Kidney epithelial cell (primary cell): ENCODE measurements around the gene KRTCAP3. TPM values are rescaled to one million over a fixed set of nuclear protein-coding genes. Genes with fewer than 3 reads are reported as not detected.
"Not testable (repeated sequence)": the region's sequence is repeated elsewhere in the genome, so short reads cannot be mapped to it uniquely, and the experiment has no call there.

Source experiments
- DNase-seq: peaks from one replicate; pipeline ENCODE4 v3.0.0-alpha.2; 2010; ENCODE audit warnings: low read depth
- H3K27me3 ChIP-seq: 2 replicates; pipeline ENCODE4 v1.6.0; 2011; ENCODE audit warnings: low read length; ENCODE audit not compliant: control insufficient read depth, insufficient read depth
- H3K36me3 ChIP-seq: 2 replicates; pipeline ENCODE4 v1.5.1; 2011; ENCODE audit warnings: low read length; ENCODE audit not compliant: control insufficient read depth, insufficient read depth
- H3K4me3 ChIP-seq: 2 replicates; pipeline ENCODE4 v1.5.1; 2011; ENCODE audit warnings: low read depth, mild to moderate bottlenecking, control low read depth, low read length
- total RNA-seq: library from RNA; depleted of rRNA; stranded (reverse); fragments of >200 nt; gene quantifications from 2 replicates; pipeline ENCODE4 v1.2.3, GENCODE V29; 2015
- TF ChIP-seq, protein P1 (sequence below): IDR thresholded peaks from 2 replicates; pipeline ENCODE4 v1.5.1; 2011; ENCODE audit warnings: mild to moderate bottlenecking, moderate library complexity, low read length, control low read depth, inconsistent platforms; ENCODE audit not compliant: insufficient read depth, poor library complexity, severe bottlenecking

Gene KRTCAP3
- total RNA-seq, 1 donor from 2014 or later, result 10.0 TPM

DNA sequence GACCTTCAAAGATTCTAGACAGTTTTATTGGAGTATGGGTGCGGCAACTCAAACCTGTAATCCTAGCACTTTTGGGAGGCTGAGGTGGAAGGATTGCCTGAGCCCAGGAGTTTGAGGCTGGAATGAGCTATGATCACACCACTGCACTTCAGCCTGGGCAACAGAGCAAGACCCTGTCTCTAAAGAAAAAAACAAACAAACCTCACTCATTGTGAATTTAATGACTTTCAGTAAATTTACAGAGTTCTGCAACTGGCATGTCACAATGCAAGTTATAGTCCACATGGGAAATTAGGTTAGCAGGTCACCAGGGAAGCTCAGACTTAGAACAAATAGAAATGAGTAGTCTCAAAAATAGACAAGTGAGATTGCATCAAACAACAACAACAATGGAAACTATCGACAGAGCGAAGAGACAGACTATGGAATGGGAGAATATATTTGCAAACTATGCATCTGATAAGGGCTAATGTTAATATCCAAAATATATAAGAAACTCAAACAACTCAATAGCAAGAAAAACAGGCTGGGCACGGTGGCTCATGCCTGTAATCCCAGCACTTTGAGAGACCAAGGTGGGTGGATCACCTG lies 20.4 kb upstream of the KRTCAP3 start:
- DNase-seq, result no peak
- Histone ChIP-seq H3K27me3 (no peaks in the 10 kb centered on the region), H3K4me3 (no peak overlapping the region), H3K36me3 (no peaks in the 10 kb centered on the region)
- TF ChIP-seq, protein P1, sequence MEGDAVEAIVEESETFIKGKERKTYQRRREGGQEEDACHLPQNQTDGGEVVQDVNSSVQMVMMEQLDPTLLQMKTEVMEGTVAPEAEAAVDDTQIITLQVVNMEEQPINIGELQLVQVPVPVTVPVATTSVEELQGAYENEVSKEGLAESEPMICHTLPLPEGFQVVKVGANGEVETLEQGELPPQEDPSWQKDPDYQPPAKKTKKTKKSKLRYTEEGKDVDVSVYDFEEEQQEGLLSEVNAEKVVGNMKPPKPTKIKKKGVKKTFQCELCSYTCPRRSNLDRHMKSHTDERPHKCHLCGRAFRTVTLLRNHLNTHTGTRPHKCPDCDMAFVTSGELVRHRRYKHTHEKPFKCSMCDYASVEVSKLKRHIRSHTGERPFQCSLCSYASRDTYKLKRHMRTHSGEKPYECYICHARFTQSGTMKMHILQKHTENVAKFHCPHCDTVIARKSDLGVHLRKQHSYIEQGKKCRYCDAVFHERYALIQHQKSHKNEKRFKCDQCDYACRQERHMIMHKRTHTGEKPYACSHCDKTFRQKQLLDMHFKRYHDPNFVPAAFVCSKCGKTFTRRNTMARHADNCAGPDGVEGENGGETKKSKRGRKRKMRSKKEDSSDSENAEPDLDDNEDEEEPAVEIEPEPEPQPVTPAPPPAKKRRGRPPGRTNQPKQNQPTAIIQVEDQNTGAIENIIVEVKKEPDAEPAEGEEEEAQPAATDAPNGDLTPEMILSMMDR, result no peak

- Histone ChIP-seq H3K4me3 (no peak overlapping the region), H3K36me3 (no peaks in the 10 kb centered on the region), H3K27me3 (no peaks in the 10 kb centered on the region)
- DNase-seq, result no peak
- TF ChIP-seq, protein P1, result no peak
Observed at GRCh38 chr2:27422958-27423357, 19.2 kb upstream of the KRTCAP3 start.

- not testable (repeated sequence) for DNase-seq, H3K36me3 ChIP-seq, H3K4me3 ChIP-seq, H3K27me3 ChIP-seq
Observed at GRCh38 chr2:27425039-27425438, 17.1 kb upstream of the KRTCAP3 start.

- no peaks in the 10 kb centered on the region for H3K36me3 ChIP-seq
- H3K4me3 ChIP-seq, result peak overlapping the region; percentile 60
- TF ChIP-seq, protein P1, result no peak
- H3K27me3 ChIP-seq, result no peaks in the 10 kb centered on the region
- DNase-seq, result no peak
Observed at GRCh38 chr2:27427863-27428212, 14.3 kb upstream of the KRTCAP3 start.

GRCh38 chr2:27428213-27428977 lies 13.8 kb upstream of the KRTCAP3 start, which contains the start of gene NRBP1:
TSS of gene NRBP1 (plus strand) at chr2:27428631. CDS start at chr2:27433274, 4,643 bp downstream.
- no peak for DNase-seq
- H3K27me3 ChIP-seq, result no peaks in the 10 kb centered on the region
- H3K4me3 ChIP-seq, result peak within 1 kb of the TSS; percentile 60
- no peaks in the 10 kb centered on the region for H3K36me3 ChIP-seq
- TF ChIP-seq, protein P1, result no peak

- H3K4me3 ChIP-seq, result peak overlapping the region; percentile 60
- TF ChIP-seq, protein P1, result no peak
- no peaks in the 10 kb centered on the region for H3K36me3 ChIP-seq
- no peak for DNase-seq
- no peaks in the 10 kb centered on the region for H3K27me3 ChIP-seq
Observed at GRCh38 chr2:27428978-27429541, 13.1 kb upstream of the KRTCAP3 start.
